B cell (primary cell): Measurements from ENCODE around the gene PYGM. TPM values are rescaled to one million over a fixed set of nuclear protein-coding genes. Genes with fewer than 3 reads are reported as not detected.

Experiments used
- ATAC-seq: fragments of 200-7000 bp; cut with Tn5 transposase; one replicate; pipeline ENCODE4 v1.10.0; 2021; ENCODE audit warnings: low read depth, mild to moderate bottlenecking, moderate number of reproducible peaks, moderate library complexity
- CTCF ChIA-PET: fragments of 350-600 bp; sonication (Branson Sonifier 250); formaldehyde crosslinking; loops from one replicate; lab custom pipeline; 2021; ENCODE audit warnings: antibody characterized with exemption, inconsistent platforms; lab: Charles Lee
- POLR2A ChIA-PET: fragments of 350-600 bp; sonication (Branson Sonifier 250); formaldehyde crosslinking; loops from one replicate; lab custom pipeline; 2021; ENCODE audit warnings: antibody characterized with exemption; lab: Charles Lee
- DNase-seq: peaks from one replicate; pipeline ENCODE4 v3.0.0; 2013
- H2AFZ ChIP-seq: 2 replicates; pipeline ENCODE4 v1.6.1; 2012; ENCODE audit warnings: mild to moderate bottlenecking, low read depth, low read length; ENCODE audit not compliant: insufficient read depth, poor library complexity, severe bottlenecking
- H3K27ac ChIP-seq, 2 donors: 1 replicate in 1 of 2; 2 replicates in 1 of 2; pipeline ENCODE4 v1.5.1; 2012 to 2013; ENCODE audit warnings: low read length in 2 of 2, mild to moderate bottlenecking in 2 of 2, moderate library complexity in 1 of 2
- H3K27me3 ChIP-seq, 4 experiments: fragments of 200-600 bp in 1 of 4; sonication (generic) in 1 of 4; replicated peaks in 1 of 4; 1 replicate in 2 of 4; 2 replicates in 2 of 4; pipeline versions ENCODE4 v1.6.1 to v1.7.0; 2013 to 2016; ENCODE audit warnings: low read length in 3 of 4, mild to moderate bottlenecking in 2 of 4, mixed read lengths in 1 of 4, moderate library complexity in 1 of 4; ENCODE audit not compliant: insufficient read depth in 4 of 4, control insufficient read depth in 3 of 4; ENCODE audit errors: control extremely low read depth in 1 of 4
- H3K36me3 ChIP-seq, 2 experiments: replicated peaks in 1 of 2; 1 replicate in 1 of 2; 2 replicates in 1 of 2; pipeline versions ENCODE4 v1.6.1 to v1.7.1; 2013; ENCODE audit warnings: low read length in 1 of 2; ENCODE audit not compliant: insufficient read depth in 2 of 2, control insufficient read depth in 1 of 2; ENCODE audit errors: control extremely low read depth in 1 of 2, extremely low read depth in 1 of 2
- H3K4me1 ChIP-seq, 2 donors: fragments of 200-600 bp in 1 of 2; sonication (generic) in 1 of 2; 1 replicate in 1 of 2; 2 replicates in 1 of 2; pipeline versions ENCODE4 v1.5.1 to v1.6.1; 2013 to 2017; ENCODE audit warnings: low read length in 2 of 2; ENCODE audit not compliant: control insufficient read depth in 2 of 2, insufficient read depth in 2 of 2
- H3K4me2 ChIP-seq: replicated peaks from 2 replicates; pipeline ENCODE3; 2012; ENCODE audit warnings: mild to moderate bottlenecking, low read depth, low read length; ENCODE audit not compliant: poor library complexity, severe bottlenecking
- H3K4me3 ChIP-seq, 5 experiments: fragments of 200-600 bp in 1 of 5; sonication (generic) in 1 of 5; 1 replicate in 3 of 5; 2 replicates in 2 of 5; pipeline versions ENCODE4 v1.5.1 to v1.7.0; 2011 to 2016; ENCODE audit warnings: low read length in 4 of 5, mild to moderate bottlenecking in 4 of 5, low read depth in 2 of 5, control low read depth in 1 of 5, moderate library complexity in 1 of 5; ENCODE audit not compliant: insufficient read depth in 1 of 5; ENCODE audit errors: control extremely low read depth in 1 of 5, extremely low read depth in 1 of 5
- H3K79me2 ChIP-seq: fragments of 200-600 bp; sonication (generic); one replicate; pipeline ENCODE4 v1.6.0; 2016; ENCODE audit warnings: low read length; ENCODE audit not compliant: control insufficient read depth, insufficient read depth
- H3K9ac ChIP-seq: fragments of 200-600 bp; sonication (generic); 2 replicates; pipeline ENCODE4 v1.6.1; 2017; ENCODE audit warnings: mild to moderate bottlenecking, low read length, moderate library complexity
- H3K9me3 ChIP-seq, 3 donors: one replicate each; pipeline versions ENCODE4 v1.6.1 to v1.7.1; 2013; ENCODE audit warnings: low read length in 2 of 3; ENCODE audit not compliant: control insufficient read depth in 2 of 3, insufficient read depth in 1 of 3; ENCODE audit errors: control extremely low read depth in 1 of 3
- H4K20me1 ChIP-seq: 2 replicates; pipeline ENCODE4 v1.6.0; 2012; ENCODE audit warnings: mild to moderate bottlenecking, low read length; ENCODE audit not compliant: insufficient read depth, control insufficient read depth, poor library complexity, severe bottlenecking
- H3K27ac Mint-ChIP-seq: one replicate; pipeline ENCODE4 v1.8.0; 2021; ENCODE audit warnings: mixed read lengths
- H3K27me3 Mint-ChIP-seq: one replicate; pipeline ENCODE4 v1.8.0; 2021; ENCODE audit warnings: mixed read lengths
- H3K4me1 Mint-ChIP-seq: one replicate; pipeline ENCODE4 v1.8.0; 2021; ENCODE audit warnings: mixed read lengths
- H3K4me3 Mint-ChIP-seq: one replicate; pipeline ENCODE4 v1.8.0; 2021; ENCODE audit warnings: mixed read lengths
- H3K9me3 Mint-ChIP-seq: one replicate; pipeline ENCODE4 v1.8.0; 2022; ENCODE audit warnings: mixed read lengths; ENCODE audit not compliant: insufficient read depth
- CTCF ChIP-seq: fragments of 200-600 bp; IDR thresholded peaks from one replicate; pipeline ENCODE4 v1.8.0; 2022; ENCODE audit warnings: antibody characterized with exemption, mild to moderate bottlenecking
- EZH2 ChIP-seq: IDR thresholded peaks from 2 replicates; pipeline ENCODE4 v1.6.1; 2012; ENCODE audit warnings: borderline replicate concordance, low read depth, mild to moderate bottlenecking, moderate library complexity, low read length; ENCODE audit not compliant: insufficient read depth, poor library complexity, severe bottlenecking
- WGBS: methylation state at CpG from one replicate; pipeline ENCODE4 v1.1.5; 2013; ENCODE audit warnings: missing lambda C conversion rate; ENCODE audit not compliant: insufficient coverage; 5-methylcytosine and 5-hydroxymethylcytosine counted together
- intact Hi-C: fragments of 100-400 bp; cut with micrococcal nuclease; formaldehyde crosslinking; loops from one replicate; pipeline ENCODE4 v1.10.0; 2022
- polyA plus RNA-seq: library from polyadenylated mRNA; depleted of rRNA; stranded (reverse); fragments of >200 nt; gene quantifications from 2 replicates; pipeline ENCODE4 v1.2.3, GENCODE V29; 2012
- total RNA-seq, 2 donors: library from RNA; stranded (reverse); fragments of 120-200 nt in 1 of 2; gene quantifications; 1 replicate in 1 of 2; 2 replicates in 1 of 2; pipeline versions ENCODE4 v1.2.3 to v1.2.4, GENCODE V29; 2013 to 2022

Gene PYGM
- total and polyA plus RNA-seq, 2 donors (not counting 1 experiment from before 2014, with no cell fraction given), result 9.3 to 9.6 TPM

DNA sequence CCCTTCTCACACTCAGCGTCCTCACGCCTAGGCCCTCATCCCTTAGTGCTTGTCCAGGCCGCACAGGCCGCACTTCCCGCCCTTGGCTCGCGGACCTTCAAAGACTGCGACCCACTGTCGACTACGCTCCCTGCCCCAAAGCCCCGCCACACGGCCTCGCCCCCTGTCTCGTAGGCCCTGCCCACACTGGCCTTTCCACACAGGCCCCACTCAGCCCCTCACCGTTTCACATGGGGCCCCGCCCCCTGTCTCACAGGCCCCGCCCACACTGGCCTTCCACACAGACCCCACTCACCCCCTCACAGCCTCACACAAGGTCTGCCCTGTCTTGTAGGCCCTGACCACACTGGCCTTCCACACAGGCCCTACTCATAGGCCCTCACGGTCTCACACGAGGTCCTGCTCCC lies 47.8 kb downstream of the PYGM start:
- peak overlapping the region; percentile 15 for H3K27ac Mint-ChIP-seq
- peak overlapping the region; percentile 55 for H3K4me3 Mint-ChIP-seq
- H3K4me2 ChIP-seq, result peak overlapping the region; percentile 71
- POLR2A ChIA-PET, result no interaction called here
- H3K27ac ChIP-seq, result no peak overlapping the region
- intact Hi-C loops, result no loop called here
- H3K9me3 ChIP-seq, result peaks cover 0 to 18% (median 0%) of the 10 kb centered on the region in 3 donors
- ATAC-seq, result no peak
- no peaks in the 10 kb centered on the region for H3K9me3 Mint-ChIP-seq
- H4K20me1 ChIP-seq, result peaks cover 6% of the 10 kb centered on the region
- DNase-seq, result no peak
- TF ChIP-seq CTCF (no peak), EZH2 (no peak)
- H3K4me1 ChIP-seq, result peaks cover 17 to 29% of the 10 kb centered on the region in 2 donors
- no peaks in the 10 kb centered on the region for H3K36me3 ChIP-seq
- H2AFZ ChIP-seq, result no peak overlapping the region
- no peak overlapping the region for H3K9ac ChIP-seq
- peaks cover 26% of the 10 kb centered on the region for H3K4me1 Mint-ChIP-seq
- H3K27me3 Mint-ChIP-seq, result peaks cover 69% of the 10 kb centered on the region
- 61% methylated on average over 16 of the region's 19 CpGs for WGBS
- CTCF ChIA-PET, result no interaction called here
- H3K27me3 ChIP-seq, result peaks cover 0 to 68% (median 44%) of the 10 kb centered on the region in 4 experiments
- H3K4me3 ChIP-seq, result no peak overlapping the region
- H3K79me2 ChIP-seq, result no peaks in the 10 kb centered on the region

- Mint-ChIP-seq H3K27ac (no peak overlapping the region), H3K9me3 (no peaks in the 10 kb centered on the region), H3K4me1 (peaks cover 26% of the 10 kb centered on the region), H3K27me3 (peaks cover 71% of the 10 kb centered on the region), H3K4me3 (no peak overlapping the region)
- Histone ChIP-seq H3K4me3 (no peak overlapping the region), H3K4me1 (peaks cover 17 to 29% of the 10 kb centered on the region in 2 donors), H3K79me2 (no peaks in the 10 kb centered on the region), H3K27me3 (peaks cover 0 to 62% (median 41%) of the 10 kb centered on the region in 4 experiments), H4K20me1 (peaks cover 6% of the 10 kb centered on the region), H3K36me3 (no peaks in the 10 kb centered on the region), H2AFZ (no peak overlapping the region), H3K4me2 (peak overlapping the region; percentile 7), H3K9me3 (peaks cover 0 to 16% (median 0%) of the 10 kb centered on the region in 3 donors), H3K9ac (no peak overlapping the region), H3K27ac (no peak overlapping the region)
- ChIA-PET CTCF (no interaction called here), POLR2A (no interaction called here)
- ATAC-seq (no peak), DNase-seq (no peak)
- intact Hi-C loops, result no loop called here
- WGBS, result 17% methylated on average over 43 of the region's 46 CpGs
- TF ChIP-seq EZH2 (no peak), CTCF (no peak)
These were observed 48.4 kb downstream of the PYGM start for GRCh38 chr11:64711138-64711955.
